ENCODE data around the gene MAGI2.

- TF ChIP-seq POLR2A (IDR thresholded peaks at IDR 0.05) = no peak
- no peak for TF ChIP-seq CTCF (IDR thresholded peaks at IDR 0.05)
These were observed 1447.3 kb downstream of the MAGI2 start for GRCh38 chr7:78006063-78006755.
